H1 (cell line): ENCODE results near the gene OR6N1.

Experiments
- CBX5 ChIP-seq: fragments of 300-800, 300-1000 bp; sonication (generic); IDR thresholded peaks from 2 replicates; pipeline ENCODE4 v1.7.1; 2016; ENCODE audit warnings: antibody characterized with exemption, low read length, low read depth
- CHD2 ChIP-seq: IDR thresholded peaks from 2 replicates; pipeline ENCODE4 v1.6.1; 2012; ENCODE audit warnings: low read length, improper control_type of control experiment
- EP300 ChIP-seq, 2 experiments: IDR thresholded peaks; 1 replicate in 1 of 2; 2 replicates in 1 of 2; pipeline ENCODE4 v1.6.1; 2011 to 2012; ENCODE audit warnings: low read depth in 2 of 2, low read length in 2 of 2, mild to moderate bottlenecking in 2 of 2, borderline replicate concordance in 1 of 2, inconsistent platforms in 1 of 2, moderate library complexity in 1 of 2
- JUN ChIP-seq: IDR thresholded peaks from 2 replicates; pipeline ENCODE4 v1.6.1; 2011; ENCODE audit warnings: low read depth, mild to moderate bottlenecking, improper control_type of control experiment, low read length
- TAF1 ChIP-seq: IDR thresholded peaks from 2 replicates; pipeline ENCODE4 v1.6.1; 2011; ENCODE audit warnings: mild to moderate bottlenecking, low read depth, low read length
- TAF7 ChIP-seq: optimal IDR thresholded peaks from 2 replicates; pipeline ENCODE3; 2011; ENCODE audit warnings: low read depth, mild to moderate bottlenecking, inconsistent platforms, low read length, moderate library complexity, borderline replicate concordance
- TF ChIP-seq, protein P1 (sequence below): IDR thresholded peaks from 2 replicates; pipeline ENCODE4 v1.6.1; 2012; ENCODE audit warnings: low read length, inconsistent platforms
- TF ChIP-seq, protein P2 (sequence below), 3 experiments: IDR thresholded peaks; 1 replicate in 2 of 3; 2 replicates in 1 of 3; pipeline versions ENCODE4 v1.5.1 to v1.6.1; 2011; ENCODE audit warnings: low read length in 3 of 3, mild to moderate bottlenecking in 3 of 3, inconsistent platforms in 2 of 3, low read depth in 1 of 3, moderate library complexity in 1 of 3; ENCODE audit not compliant: insufficient read depth in 1 of 3; ENCODE audit errors: control extremely low read depth in 1 of 3

DNA sequence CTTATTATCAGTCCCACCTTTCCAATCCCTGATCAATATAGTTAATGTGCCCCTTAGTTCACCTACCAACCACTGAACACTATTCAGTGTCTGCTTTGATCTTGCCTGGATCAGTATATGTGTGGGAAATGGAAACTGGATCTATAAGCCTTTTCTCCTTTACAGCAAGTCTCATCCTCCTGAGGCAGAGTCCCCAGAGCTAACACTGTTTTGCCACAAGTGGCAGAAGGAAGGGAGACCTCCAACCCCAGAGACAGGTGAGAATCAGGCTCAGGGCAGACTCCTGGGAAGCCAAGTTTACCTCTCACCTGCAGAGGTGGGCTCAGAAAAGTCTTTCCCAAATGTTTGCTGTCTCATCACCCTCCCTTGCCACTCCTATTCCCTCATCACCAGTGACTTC is 9.1 kb upstream of the OR6N1 start, which contains the start of gene OR6N2:
- TF ChIP-seq JUN = no peak
- TF ChIP-seq, protein P1, sequence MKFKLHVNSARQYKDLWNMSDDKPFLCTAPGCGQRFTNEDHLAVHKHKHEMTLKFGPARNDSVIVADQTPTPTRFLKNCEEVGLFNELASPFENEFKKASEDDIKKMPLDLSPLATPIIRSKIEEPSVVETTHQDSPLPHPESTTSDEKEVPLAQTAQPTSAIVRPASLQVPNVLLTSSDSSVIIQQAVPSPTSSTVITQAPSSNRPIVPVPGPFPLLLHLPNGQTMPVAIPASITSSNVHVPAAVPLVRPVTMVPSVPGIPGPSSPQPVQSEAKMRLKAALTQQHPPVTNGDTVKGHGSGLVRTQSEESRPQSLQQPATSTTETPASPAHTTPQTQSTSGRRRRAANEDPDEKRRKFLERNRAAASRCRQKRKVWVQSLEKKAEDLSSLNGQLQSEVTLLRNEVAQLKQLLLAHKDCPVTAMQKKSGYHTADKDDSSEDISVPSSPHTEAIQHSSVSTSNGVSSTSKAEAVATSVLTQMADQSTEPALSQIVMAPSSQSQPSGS = no peak
- TF ChIP-seq, protein P2, sequence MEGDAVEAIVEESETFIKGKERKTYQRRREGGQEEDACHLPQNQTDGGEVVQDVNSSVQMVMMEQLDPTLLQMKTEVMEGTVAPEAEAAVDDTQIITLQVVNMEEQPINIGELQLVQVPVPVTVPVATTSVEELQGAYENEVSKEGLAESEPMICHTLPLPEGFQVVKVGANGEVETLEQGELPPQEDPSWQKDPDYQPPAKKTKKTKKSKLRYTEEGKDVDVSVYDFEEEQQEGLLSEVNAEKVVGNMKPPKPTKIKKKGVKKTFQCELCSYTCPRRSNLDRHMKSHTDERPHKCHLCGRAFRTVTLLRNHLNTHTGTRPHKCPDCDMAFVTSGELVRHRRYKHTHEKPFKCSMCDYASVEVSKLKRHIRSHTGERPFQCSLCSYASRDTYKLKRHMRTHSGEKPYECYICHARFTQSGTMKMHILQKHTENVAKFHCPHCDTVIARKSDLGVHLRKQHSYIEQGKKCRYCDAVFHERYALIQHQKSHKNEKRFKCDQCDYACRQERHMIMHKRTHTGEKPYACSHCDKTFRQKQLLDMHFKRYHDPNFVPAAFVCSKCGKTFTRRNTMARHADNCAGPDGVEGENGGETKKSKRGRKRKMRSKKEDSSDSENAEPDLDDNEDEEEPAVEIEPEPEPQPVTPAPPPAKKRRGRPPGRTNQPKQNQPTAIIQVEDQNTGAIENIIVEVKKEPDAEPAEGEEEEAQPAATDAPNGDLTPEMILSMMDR (IDR thresholded peaks at IDR 0.05; ENCODE audit: control extremely low read depth in 1 of 3, insufficient read depth in 1 of 3, low read depth in 1 of 3, low read length in 3 of 3) = no peak
- no peak for TF ChIP-seq EP300 (IDR thresholded peaks at IDR 0.05; ENCODE audit: borderline replicate concordance in 1 of 2, low read depth in 2 of 2, low read length in 2 of 2)
- TF ChIP-seq CBX5 = no peak
- no peak for TF ChIP-seq TAF1
- no peak for TF ChIP-seq CHD2
- TF ChIP-seq TAF7 = no peak
